Inflammatory macrophage (primary cell): Measurements from ENCODE around the gene RAB11A.

Experiments
- DNase-seq, 2 donors: peaks; one replicate each; pipeline ENCODE4 v3.0.0-alpha.2; 2020 to 2022

Gene RAB11A

DNA sequence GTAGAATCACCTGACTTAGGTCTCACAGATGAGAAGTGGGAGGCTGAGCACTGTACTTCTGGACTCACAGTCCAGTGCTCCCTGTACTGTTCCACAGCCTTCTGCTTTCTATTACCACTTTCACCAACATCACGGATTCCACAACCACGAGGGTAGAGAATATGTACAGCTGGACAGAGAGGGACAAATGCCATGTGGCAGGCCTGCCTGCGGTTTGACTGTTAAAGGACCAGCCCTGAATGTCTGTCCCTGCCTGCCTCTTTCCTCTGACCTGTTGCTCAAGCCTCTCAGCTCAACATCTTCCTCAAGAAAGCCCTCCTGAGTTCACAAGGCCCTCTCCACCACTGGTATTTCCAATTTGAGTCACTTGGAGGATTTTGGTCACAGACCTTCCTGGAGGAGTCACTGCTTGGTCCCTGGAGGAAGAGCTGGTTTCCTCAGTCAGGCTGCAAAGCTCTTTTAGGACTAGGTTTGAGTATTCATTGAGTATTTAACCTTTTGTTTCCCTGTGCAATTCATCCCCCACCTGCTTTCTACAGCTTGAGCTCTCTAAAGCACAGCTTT is 49.1 kb downstream of the RAB11A start:
- DNase-seq: no peak

DNA sequence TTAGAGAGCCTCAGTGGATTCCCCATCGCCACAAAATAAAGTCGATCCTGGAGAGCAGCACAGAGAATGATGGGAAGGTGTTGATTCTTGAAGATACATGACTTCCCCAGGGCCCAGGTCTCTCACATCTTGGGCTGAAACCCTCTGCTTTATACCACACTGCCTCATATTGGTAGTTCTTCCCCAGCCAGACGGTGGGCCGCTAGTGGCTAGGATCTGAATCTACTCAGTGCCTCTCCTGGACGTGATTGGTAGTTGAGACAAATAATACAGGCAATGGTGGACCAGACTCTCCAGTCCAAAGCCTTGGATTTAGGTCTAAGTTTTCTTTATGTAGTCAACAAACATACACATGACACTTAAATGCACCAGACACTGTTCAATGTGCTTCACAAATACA is 49.7 kb downstream of the RAB11A start:
- DNase-seq: no peak

DNA sequence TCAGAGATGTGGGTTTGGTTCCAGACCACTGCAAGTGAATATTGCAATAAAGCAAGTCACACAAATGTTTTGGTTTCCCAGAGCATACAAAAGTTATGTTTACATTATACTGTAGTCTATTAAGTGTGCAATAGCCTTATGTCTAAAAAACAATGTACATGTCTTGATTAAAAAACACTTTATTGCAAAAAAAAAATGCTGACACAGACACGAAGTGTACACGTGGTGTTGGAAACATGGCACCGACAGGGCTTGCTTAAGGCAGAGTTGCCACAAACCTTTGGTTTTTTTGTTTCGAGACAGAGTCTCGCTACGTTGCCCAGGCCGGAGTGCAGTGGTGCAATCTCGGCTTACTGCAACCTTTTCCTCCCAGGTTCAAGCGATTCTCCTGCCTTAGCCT is 50.1 kb downstream of the RAB11A start:
- DNase-seq: no peak

DNA sequence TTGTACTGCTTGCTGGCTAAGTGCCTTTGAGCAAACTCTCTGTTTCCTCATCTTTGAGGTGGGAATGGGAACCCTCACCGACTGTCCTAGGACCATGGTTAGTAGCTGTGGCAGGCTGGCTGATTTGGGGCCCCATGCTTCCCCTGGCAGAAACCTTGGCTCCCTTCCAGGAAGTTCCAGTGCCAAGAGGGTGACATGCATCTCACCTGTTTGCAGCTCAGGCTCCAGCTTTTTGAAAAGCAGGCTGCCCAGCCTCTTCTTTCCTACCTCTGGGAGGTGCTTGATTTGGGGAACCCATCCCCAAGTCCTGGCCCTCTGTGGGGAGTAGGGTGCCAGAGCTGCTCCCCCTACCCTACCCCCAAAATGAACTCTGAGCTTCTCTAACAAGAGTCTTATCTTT is 50.8 kb downstream of the RAB11A start:
- DNase-seq: no peak

DNA sequence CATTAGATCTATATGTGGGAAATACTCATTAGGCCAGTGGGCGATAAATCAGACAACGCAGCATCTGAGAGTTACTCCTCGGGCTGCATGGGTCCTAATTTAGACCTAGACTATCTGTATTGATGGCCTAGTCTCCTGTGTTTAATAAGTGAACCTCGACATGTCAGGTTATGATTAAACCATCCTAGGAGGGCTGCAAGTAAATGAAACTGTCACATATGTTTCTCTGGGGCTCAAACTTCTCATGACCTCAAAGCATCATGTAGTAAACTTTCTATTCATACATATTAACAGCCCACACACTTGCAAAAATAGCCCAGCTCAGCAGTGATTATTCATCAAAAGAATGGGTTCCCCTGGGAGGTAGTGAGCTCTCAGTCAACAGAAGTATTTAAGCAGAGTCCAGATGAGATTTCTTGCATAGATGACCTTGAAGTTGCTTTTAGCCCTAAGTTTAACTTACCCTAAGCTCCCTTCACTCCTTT is 51.6 kb downstream of the RAB11A start:
- DNase-seq: no peak

DNA sequence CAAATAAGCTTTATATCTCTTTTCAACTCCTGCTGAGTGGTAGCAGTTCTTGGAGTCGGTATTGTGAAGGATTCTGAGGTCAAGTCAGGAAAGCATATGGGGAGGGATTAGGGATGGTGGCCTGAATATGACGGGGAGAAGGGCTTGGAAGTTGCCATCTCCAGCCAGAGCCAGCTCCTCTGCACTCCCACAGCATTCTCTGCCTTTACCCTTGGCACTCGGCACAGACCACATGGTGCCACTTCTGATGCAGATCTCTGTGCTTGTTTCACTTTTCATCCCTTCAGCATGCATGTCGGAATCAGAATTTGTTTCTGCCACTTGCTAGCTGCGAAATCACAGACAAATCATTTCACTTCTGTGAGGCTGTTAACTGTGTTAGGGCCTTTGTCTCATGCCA is 52.5 kb downstream of the RAB11A start:
- no peak for DNase-seq

DNA sequence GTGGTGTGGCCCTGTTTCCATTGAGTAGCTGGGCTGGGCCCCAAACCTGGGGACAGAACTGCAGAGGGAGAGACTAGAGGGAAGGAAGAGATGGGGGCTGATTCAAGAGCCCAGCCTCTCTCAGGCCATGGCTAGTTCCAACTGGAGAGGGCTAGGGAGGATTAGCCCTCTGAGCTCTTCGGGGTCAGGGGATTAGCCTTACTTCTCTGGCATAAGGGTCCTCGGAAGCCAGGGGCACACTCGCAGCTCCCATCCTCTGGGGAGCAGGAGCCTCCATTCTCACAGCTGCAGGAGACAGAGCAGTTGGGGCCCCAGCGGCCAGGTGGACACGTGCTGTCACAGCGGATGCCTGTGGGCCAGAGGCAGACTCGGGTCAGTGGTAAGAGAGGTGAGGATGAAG is 53.3 kb downstream of the RAB11A start:
- no peak for DNase-seq

DNA sequence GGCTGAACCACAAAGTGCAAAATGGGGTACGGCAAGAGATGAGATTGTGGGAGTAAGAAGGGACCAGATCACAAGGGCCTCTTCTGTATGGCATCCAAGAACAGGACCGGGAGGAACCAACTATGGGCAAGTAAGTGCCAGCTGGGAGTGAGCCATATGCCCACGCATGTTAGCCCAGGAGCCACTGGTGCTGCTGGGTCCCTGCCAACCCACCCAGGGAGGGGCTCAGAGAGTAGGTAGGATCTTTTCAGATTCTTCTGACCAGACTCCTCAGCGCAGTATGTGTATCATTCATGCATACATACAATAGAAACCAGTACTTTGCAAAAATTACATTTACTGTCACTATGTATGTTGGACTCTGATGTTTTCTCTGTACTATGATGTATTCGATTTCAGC is 54.0 kb downstream of the RAB11A start:
- no peak for DNase-seq

DNA sequence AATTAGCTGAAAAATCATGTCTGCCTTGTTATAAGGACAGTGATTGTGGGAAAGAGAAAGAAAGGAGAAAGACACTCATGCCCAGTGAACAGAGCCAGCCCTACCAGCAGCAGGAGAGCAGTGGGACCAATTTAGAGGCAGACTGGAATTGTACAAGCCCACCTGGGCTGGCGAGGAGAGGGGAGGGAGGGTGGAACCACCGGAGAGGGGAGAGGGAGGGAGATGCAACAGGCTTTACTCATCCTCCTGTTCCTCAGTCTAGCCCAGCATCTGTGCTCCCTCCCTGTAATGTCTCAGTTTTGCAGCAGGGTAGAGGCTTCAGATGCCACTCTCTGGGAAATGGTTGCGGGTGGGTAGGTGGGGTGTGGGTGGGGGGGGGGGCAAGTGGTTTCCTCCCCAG is 54.7 kb downstream of the RAB11A start:
- DNase-seq: no peak

DNA sequence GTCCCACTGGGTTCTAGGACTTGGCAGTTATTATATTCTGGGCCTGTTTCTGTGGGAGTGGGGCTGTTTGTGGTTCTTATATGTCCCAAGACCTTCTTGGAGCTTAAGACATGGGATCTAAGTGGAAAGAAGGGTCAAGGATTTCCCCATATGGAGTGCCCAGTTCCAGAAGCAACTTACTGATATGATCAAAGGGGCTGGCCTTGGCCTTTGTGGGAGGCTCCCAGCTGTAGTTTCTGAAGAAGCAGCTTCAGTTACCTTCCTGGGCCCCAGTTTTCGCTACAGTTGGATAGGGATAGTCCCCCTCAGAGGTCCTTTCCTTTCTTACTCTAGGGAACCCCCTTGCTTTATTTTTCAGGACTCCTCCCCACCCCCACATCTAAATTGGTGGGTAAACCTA is 56.0 kb downstream of the RAB11A start:
- no peak for DNase-seq

DNA sequence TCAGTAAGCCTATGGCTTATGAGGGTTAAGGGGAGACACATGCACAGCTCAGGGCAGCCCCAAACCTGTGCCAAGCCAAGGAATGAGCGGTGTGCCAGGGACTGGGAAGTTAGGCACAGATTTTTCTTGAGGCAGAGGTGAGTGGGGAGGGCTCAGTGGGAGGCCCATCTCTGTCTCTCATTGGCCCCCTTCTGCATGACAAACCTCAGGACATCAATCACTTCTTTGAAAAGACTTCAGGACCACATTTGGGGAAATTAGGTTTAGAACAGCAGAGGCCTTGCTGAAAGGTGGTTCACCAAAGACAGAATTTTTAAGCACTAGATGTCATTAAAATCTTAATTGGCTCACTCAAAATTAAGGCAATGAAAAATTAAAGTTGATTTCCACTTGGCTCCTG is 57.2 kb downstream of the RAB11A start:
- DNase-seq: no peak

DNA sequence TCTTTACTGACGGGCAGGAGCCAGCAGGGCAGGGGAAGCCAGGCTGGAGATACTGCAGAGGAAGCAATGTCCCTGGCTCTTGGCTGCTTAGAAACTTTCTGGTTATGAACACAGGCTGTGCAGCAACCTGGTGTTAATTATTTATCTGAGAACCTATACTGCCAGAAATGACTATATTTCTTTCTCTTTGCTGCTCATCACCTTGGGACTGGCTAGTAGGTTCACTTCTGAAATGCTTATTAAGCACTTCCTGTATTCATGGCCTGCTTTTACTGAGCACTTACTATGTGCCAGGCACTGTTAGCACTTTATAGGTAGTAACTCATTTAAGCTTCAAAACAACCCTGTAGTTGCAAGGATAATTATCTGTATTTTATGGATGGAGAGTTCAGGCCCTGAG is 57.6 kb downstream of the RAB11A start:
- DNase-seq: no peak

DNA sequence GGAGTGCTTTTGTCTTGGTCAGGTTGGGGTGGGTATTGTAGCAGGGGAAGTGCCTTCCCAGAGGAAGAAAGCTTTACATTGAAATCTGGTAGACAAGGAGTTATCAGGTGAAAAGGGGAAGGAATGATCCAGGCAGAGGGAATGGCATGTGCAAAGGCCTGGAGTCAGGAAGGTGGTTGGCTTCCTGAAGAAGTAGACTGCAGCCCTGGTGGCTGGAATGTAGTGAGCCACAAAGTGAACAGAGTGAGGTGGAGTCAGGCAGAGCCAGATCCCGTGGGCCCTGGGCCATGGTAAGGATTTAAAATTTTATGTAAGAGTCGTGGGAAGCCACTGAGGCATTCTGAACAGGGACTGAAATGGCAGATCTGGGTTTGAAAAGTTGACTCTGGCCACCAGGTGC is 58.3 kb downstream of the RAB11A start:
- no peak for DNase-seq

DNA sequence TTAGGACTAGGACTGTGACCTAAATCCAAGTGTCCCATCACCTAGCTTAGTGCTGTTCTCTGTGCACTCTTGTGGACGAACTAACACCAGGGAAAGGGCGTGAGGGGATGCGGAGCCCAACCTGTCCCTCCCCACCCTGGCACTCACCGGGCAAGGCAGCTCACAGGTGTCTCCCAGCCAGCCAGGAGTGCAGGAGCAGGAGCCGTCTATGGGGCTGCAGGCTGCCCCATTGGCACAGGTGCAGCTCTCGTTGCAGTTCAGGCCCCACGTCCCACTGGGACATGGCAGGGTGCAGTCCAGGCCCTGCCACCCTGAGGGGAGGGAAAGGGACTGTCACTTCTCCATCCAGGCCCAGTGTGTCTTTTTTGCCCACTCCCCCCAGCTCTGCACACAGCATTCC is 60.3 kb downstream of the RAB11A start:
- DNase-seq: no peak

DNA sequence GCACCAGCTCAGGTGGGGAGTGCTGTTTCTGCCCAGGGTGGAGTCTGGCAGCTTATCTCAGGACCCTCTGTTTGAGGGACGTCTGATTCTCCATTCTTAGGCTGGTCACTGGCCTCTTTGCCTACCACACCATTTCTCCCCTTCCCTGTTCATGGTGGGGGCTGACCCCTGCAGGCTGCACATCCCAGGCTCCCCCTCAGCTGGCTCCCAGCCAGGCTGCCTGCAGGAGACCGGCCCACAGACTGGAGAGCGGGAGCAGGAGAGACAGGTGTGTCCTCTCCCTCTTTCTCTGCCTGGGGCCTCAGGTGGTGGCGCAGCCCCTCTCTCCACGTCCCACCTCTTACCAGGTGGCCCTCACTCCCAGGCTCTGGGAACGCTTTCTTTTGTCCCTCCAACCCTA is 60.8 kb downstream of the RAB11A start:
- no peak for DNase-seq

DNA sequence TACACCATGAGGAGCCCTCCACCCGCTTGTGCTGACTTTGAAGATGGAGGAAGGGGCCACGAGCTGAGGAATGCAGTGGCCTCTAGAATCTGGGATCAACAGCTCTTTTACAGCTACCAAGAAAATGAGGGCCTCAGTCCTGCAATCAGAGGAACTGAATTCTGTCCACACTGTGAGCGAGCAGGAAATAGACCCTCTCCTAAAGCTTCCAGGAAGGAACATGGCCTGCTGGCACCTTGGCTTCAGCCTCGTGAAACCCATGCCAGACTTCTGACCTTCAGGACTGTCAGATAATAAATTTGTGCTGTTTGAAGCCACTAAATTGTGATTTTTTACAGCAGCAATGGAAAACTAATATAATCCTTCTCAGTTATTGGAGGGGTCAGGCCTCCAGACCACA is 61.9 kb downstream of the RAB11A start:
- DNase-seq: no peak

DNA sequence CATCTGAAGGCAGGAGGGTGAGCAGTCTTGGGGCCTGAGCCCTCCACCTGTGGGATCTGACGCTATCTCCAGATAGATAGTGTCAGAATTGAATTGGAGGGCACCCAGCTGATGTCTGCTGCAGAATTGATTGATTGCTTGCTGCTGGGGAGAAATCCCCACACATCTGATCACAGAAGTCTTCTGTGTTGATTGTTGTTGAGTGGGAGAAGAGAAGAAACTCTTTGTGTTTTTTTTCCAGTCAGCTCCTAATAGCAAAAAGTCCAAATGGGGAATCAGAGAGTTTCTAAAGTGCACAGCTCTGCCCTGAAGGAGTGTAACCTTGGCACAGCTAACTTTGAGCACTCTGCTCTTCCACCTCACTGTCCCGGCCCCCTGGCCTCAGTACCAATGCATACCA is 66.1 kb downstream of the RAB11A start:
- DNase-seq: no peak

DNA sequence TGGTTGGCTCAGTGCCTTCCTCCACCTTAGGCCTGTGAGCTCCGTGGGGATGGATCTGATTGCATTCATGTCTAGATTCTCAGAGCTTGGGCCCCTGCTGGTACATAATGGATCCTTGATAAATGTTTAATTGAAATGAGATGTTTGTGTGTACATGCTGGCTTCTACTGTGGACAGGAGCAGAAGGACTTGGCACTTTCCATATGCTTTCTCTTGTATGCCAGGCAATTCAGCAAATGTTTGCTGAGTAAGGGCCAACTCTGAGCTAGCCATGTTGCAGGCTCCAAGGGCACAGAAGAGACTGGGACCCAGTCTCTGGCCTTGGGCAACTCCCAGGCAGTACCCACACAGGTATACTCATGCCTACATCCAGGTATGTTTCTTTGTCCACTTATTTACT is 67.0 kb downstream of the RAB11A start:
- DNase-seq: no peak

DNA sequence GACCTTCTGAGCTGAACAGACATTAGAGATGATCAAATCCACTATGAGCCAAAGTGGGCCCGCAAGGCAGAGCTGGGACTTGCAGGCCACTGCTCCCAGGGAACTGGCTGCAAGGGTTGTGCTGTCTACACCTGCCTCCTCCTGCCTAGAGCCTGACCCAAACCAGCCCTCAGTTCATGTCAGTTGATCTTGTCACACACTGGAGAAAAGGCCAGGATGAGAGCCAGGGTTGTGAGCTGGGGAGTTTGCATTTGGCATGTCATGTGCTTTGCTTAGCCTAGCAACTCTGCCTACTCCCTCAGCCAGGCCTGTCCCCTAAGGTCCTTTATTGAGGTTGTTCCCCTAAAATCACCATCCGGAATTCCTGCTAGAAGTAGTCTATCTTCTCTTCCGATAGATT is 67.8 kb downstream of the RAB11A start:
- DNase-seq: no peak

DNA sequence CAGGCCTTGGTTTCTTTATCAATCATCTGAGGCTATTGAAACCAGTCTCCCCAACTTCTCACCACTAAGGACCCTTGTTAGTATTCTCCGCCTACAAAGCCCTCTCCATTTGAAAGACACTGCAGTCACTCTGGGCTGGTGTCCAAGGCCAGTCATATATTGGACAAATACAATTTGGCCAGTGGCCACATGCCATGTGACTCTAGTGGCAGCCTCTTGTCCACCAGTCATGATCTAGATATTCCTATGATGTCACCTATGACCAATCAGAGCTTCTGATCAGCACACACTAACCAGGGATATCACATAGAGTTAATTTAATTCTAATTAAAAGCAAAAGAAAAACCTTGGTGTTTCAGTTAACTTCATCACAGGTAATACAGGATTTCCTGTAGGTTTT is 68.2 kb downstream of the RAB11A start:
- DNase-seq: no peak

DNA sequence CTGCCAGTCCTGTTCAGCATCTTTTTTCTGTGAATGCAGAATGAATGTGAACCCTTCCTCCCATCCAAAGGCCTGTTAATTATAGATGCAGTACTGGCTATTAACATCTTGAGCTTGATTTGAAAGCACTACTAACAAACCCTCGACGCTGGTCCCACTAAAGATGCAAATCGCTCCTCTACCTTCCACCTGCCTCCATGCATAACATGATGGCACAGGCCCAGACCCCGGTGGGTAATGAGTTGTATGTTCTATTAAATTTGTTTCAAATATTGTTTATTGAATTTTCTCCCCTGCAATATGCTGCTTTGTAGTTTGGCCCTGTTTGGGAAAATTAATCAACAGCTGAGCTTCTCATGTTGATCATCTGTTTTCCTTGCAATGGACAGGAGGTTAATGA is 69.3 kb downstream of the RAB11A start:
- DNase-seq: no peak

DNA sequence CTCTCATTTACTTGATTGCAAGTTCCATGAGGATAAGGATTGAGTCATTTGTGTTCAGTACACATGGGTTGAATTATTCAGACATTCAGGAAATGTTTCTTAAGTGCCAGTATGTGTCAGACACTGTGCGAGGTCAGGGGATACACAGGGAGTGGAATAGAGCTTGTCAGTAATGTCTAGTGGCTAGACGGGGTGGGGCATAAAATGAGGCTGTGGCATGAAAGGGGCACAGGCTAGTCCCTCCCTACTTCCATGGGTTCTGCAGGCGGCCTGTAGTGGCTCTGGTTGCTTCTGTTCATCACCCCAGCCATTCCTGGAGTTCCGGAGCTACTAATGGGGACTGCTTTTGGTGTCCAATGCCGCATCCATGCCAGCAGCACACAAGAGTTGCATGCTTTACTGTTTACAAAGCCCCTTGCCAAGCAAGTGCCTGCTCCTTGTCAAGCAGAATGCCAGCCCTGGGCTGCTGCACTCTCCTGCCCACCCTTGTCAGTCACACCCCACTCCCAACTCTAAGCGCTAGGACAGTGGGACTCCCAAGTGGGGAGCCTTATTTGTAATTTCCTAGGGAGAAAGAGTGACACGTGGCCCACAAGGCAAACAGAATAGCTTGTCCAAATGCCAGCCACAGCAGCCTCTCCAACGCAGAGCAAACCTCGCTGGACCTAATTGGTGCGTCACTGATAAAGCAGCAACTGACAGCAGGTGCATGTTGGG is 70.8 kb downstream of the RAB11A start:
- no peak for DNase-seq

DNA sequence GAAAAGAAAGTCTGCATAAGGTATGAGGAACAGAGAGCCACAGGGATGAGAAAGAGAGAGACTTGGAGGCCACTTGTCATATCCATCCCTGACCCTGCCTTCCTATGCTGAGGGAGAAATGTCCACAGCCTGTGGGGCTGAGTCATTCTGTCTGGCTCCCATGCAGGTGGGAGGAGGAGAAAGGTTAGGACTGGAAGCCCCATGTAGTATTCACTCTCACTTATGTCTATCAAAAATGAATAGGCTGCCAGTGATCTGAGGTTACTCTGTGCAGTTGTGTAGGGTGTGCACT is 71.3 kb downstream of the RAB11A start:
- no peak for DNase-seq
